NOMO-1 (cell line): ENCODE measurements around the gene BCAR1.
"Not testable (repeated sequence)": the region's sequence is repeated elsewhere in the genome, so short reads cannot be mapped to it uniquely, and the experiment has no call there.

ENCODE experiments used
- DNase-seq, 2 experiments: peaks; one replicate each; lab custom pipeline; 2025; ENCODE audit not compliant: unreplicated experiment in 2 of 2; lab: John Stamatoyannopoulos, UW

BCAR1 gene

DNA sequence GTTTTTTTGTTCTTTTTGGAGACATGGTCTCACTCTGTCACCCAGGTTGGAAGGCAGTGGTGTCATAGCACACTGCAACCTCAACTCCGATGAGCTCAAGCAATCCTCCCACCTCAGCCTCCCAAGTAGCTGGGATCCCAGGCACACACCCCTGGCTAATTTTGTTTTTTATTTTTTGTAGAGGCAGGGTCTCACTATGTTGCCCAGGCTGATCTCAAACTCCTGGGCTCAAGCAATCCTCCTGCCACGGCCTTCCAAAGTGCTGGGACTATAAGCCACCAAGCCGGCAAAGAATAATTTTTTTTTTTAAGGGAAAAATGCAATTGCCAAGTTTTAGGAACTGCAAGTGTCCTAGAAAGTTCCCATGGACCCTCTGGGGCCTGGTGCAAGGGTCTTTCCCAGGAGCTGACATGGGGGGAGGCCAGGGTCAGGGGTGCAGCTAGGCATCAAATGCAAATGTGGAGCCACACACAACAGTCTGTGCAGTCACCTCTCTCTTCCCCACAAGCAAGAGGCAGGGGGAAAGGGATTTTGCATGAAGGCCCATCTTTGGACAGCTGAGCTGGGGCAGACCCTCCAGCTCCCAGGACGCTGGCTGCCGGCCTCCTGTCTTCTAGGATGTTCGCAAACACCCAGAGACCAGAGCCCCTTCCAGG lies 20.1 kb upstream of the BCAR1 start:
- no peak for DNase-seq

- DNase-seq = not testable (repeated sequence)
Observed at GRCh38 chr16:75269358-75269757, 17.9 kb upstream of the BCAR1 start.

DNA sequence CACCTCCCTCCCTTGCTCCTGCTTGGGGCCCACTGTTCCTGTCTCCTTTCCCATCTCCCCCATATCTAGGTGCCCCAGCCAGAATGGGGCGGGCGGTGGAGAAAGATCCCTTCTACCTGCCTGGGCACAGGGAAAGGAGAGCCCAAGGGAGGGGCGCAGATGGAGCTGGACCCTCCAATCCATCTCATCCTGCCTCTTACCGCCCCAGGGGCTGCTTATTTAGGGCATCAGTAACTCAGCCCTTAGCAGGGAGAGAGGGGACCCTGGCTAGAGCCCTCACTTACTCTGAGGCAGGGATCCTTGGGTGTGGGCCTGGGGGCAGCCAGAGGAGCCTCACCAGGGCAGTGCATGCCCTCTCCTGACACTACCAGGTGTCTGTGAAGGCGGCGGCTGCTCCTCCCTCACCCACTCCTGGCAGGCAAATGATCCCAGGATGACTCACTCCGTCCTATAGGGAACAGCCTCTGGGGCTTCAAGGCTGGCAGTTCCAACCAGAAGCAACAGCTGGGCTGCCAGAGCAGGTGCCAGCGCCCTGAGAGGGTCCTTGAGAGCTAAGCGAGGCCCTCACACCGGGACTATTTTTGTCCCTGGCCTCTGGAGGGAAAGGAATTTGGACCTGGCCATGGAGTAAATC lies 16.3 kb upstream of the BCAR1 start:
- DNase-seq = no peak

DNA sequence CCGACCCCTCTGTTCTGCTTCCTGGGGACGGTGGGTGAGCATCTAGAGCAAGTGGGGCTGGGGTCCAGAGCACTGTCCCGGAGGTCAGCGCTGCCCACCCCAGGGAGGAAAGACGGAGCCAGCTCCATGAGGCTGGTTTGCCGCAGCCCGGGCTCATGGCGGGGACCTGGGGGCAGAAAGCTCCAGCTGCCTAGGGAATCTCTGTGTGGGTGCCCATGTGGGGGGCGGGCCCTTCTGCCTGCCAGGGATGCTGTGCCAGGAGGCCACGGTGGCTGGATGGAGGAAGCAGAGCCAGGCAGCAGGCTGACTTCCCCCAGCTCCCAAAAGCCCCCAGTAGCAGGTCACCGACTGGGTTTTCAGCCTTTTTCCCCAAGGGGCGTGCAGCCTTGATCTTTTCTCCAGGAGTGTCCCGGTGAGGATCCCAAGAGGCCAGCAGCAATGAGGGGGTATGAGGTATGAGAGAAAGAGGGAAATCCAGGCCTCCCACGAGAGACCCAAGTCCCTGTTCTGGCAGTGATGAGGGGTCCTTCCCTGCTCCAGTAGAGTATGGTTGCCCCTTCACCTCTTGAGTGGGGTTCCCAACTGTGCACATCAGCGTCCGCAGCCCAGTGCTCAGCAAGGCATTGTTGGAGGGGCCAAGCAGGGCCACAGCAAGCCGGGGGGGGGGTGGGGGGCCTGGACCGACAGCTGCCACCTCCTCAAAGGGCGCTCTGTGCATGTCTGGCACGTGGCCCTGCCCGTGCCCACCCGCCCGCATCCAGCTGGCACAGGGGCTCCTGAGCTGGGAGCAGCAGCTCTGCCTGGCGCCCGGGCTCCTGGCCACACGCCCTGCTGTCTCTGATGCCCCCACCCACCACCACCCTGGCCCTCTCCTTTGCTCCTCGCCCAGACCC lies 15.6 kb upstream of the BCAR1 start:
- no peak for DNase-seq

DNA sequence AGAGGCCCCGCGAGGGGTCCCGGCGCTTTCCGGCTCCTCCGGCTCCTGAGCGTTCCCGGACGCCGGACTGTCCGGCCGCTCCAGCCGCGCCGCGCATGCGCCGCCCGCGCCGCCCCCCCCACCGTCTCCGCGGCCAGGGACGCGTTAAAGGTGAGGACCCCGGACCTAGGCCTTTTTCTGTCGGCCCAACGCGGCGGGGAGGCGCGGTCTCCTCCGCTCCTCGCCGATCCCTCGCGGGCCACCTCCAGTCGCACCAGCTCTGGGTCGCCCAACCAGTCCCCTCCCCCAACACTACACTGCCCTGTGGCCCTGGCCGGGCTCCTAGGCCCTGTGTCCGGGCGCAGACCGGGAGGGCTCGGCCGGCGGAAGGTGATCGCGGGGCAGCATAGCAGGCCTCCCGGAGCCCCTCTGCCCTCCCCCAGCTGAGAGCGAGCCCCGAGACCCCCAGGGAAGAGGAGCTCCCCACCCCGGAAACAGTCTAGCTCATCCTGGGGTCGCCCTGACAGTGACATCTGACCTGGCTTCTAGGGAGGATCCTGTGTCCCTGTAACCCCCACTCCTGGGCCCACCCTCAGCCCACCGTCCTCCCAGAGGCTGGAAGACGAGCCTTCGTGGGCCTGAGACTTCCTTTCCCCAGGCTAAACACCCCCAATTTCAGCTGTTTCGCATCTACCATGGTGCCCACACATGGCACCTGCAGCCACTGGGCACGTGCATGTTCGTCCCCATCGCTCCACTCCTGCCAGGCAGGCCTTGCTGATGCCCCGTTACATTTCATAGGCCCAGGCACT lies 14.7 kb upstream of the BCAR1 start:
- DNase-seq = peak in 1 of 2 experiments; percentile 21

DNA sequence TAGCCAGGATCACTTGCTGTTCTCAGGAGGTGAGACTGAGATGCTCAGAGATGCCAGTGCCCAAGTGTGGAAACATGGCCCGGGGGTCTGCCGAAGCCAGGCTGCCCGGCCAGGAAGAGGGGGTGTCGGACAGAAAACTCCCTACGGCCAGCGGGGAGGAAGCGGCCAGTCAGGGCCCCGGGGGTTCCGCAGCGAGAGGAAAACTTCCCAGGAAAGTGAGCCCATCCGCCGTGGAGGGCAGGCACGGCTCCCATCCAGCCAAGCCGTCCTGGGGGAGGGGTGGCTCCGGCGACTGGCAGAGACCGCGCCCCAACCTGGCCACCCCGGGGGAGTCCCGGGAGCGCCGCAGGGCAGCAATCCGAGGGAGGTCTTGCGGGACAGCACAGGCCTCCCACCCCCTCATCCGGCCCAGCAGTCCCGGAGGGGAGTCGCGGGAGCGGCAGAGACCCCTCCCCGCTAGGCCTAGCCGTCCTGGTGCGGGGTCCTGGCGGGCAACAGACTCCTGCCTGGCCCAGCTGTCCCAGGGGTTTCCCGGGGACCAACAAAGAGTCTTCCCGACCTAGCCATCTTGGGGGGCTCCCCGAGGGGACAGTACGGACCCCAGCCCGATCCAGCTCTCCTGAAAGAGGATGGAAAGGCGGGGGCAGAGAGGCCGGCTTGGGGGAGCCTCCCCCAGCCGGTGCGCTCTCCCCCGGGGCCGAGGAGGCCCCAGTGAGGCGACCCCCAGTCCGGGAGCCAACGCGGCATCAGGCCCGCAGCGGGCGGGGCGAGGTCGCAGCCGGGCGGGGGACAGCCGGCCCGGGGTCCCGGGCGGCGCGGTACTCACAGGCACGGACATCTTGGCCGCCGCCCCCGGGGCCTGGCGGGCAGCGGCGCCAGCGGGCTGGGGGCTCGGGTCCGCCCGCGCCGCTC lies 13.8 kb upstream of the BCAR1 start:
- DNase-seq = no peak

GRCh38 chr16:75264457-75264998 lies 13.1 kb upstream of the BCAR1 start:
- no peak for DNase-seq

- no peak for DNase-seq
Observed at GRCh38 chr16:75263963-75264445, 12.6 kb upstream of the BCAR1 start.

GRCh38 chr16:75263291-75263962 lies 12.0 kb upstream of the BCAR1 start:
- DNase-seq = no peak

DNA sequence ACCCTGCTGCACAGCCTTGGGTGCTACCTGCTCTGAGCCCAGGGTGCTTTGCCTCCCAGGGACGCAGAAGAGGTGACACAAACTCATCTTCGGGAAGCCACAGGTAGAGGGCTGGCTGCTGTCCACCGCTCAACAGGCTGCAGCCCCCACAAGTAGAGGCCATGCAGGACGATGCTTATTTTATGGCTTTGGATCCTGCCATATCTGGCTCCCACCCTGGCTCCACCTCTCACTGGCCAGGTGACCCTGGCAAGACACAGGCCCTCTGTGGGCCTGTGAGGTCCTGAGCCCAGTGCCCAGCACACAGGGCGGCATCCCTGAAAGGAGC lies 11.3 kb upstream of the BCAR1 start:
- DNase-seq = no peak

DNA sequence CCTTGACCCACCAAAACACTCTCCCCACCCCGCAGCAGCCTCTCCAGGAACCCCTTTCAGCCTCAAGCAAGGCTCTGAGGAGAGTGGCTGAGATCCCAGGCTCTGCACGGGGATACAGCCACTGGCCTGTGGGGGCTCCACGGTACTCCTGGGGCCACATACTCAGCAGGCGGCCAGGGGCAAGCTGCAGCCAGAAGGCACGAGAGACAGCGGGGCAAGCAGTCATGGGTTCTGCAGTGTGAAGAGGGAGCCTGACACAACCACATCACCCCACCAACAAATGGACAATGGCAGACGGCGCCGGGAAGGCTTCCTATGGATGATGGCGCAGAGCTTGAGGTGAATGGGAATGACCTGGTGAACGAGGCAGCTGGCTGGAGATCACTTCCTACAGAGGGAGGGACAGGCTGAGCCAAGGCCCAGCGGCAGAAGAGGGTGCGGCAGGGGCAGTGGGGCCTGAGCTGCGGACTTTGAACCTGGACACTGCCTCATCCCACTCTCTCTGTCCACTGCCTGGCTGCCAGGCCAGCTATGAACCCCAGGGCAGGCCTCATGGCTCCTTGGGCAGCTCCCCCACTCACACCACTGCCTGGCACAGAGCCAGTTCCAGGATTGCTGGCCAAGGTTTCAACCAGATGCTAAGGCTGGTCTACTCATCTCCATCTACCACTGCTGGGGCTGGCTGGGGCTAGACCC lies 10.8 kb upstream of the BCAR1 start:
- no peak for DNase-seq

DNA sequence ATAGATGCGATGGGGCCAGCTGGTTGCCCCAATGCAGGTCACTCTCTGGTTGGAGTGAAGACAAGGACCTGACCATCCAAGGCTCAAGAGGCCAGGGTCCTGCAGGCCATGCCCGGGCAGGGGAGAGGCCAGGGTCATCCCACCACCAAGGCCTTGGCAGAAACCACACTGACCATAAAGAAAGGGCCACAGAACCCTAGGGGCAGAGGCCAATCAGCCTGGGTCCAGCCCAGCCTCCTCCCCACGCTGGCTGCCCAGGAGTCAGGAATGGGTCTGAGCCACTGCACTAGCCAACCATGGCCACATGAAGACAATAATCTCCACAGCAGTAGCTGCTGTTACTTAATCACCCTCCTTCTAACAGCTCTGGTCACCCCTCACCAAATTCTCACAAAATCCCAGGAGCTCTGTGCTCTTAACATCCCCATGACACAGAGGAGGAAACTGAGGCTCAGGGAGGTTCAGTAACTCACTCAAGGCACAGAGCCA lies 10.2 kb upstream of the BCAR1 start:
- no peak for DNase-seq

GRCh38 chr16:75260851-75261589 lies 9.6 kb upstream of the BCAR1 start:
- DNase-seq = no peak

DNA sequence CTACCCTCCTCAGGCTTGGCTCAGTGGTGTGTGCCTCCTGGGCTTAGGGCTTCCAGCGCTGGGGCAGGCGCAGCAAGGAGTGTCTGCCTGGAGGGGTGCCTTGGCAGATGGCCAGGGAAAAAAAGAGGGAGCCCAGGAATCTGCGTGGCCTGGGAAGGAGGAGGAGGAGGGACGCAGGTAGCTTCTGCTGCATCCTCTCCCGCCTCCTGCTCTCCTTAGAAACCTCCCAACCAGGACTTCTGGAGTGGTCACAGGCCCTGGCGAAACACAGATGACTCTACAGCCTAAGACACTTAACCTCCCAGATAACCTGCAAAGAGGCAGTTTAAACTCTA lies 7.3 kb upstream of the BCAR1 start:
- DNase-seq = no peak

DNA sequence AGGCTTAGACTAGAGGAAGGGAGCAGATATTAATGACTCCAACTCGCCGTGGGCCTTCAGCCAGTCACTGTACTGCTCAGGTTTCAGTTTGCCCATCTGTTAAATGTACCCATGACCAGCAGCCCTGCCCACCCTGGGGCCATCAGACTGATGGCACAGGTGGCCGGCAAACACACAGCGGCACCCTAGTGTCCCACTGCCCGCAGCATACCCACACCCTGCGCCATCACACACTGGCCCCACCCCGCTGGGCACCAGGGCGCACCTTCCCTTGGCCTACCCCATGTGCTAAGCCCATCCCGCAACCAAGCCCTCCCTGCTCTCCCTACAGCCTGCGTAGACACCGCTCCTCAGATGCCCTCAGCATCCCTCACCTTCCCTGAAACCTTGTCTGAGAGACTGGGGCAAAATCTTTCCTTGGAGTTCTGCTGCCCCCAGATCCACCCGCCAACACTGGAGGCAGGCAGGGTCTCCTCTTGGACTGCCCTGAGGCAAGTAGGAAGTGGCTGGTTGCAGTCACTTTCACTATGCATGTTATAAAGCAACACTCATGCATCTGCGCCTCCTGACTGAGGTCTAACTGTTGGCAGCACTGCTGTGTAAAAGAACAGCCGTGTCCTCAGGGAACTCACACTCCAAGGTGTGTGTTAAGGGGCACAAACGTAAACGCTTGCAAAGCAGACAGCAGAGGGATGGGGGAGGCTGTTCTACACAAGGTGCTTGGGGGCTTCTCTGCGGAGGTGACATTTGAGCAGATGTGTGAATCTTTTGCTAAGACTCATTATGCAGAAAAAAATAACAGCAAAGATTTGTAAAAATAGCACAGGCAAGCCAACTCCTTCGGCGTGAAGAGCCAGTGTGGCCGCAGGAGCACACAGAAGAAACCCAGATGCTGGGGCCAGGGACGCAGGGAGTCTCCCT lies 6.7 kb upstream of the BCAR1 start:
- no peak for DNase-seq

- DNase-seq = no peak
Observed at GRCh38 chr16:75256696-75257343, 5.4 kb upstream of the BCAR1 start.
